HepG2 (cell line): ENCODE data around the gene CRAT. TPM values are rescaled to one million over a fixed set of nuclear protein-coding genes. Genes with fewer than 3 reads are reported as not detected.

Experiments
- AGO1 ChIP-seq: fragments of 200-400 bp; formaldehyde crosslinking; IDR thresholded peaks from 2 replicates; pipeline ENCODE4 v1.6.1; 2017; ENCODE audit warnings: mild to moderate bottlenecking, low read depth, low read length, moderate library complexity; ENCODE audit not compliant: poor library complexity, severe bottlenecking
- ATRX ChIP-seq: sonication (generic); formaldehyde crosslinking; IDR thresholded peaks from 2 replicates; pipeline ENCODE4 v1.4.0; 2020; ENCODE audit warnings: missing genetic modification reagents, borderline replicate concordance
- DRAP1 ChIP-seq: IDR thresholded peaks from 2 replicates; pipeline ENCODE4 v1.6.1; 2016; ENCODE audit warnings: missing genetic modification reagents, missing compliant biosample characterization
- FOSL1 ChIP-seq: sonication (generic); formaldehyde crosslinking; IDR thresholded peaks from 2 replicates; pipeline ENCODE4 v1.9.0; 2021; ENCODE audit warnings: missing genetic modification reagents, borderline replicate concordance
- HMG20B ChIP-seq: conservative IDR thresholded peaks from 2 replicates; pipeline ENCODE4 v1.6.1; 2016; ENCODE audit warnings: missing genetic modification reagents, missing compliant biosample characterization
- KAT8 ChIP-seq: IDR thresholded peaks from 2 replicates; pipeline ENCODE4 v1.6.1; 2016; ENCODE audit warnings: missing genetic modification reagents, missing compliant biosample characterization
- MTERF4 ChIP-seq: sonication (generic); formaldehyde crosslinking; IDR thresholded peaks from 2 replicates; pipeline ENCODE4 v1.8.0; 2023; ENCODE audit warnings: mild to moderate bottlenecking, missing genetic modification reagents
- RORA ChIP-seq: sonication (generic); formaldehyde crosslinking; IDR thresholded peaks from 2 replicates; pipeline ENCODE4 v1.5.0; 2020; ENCODE audit warnings: mild to moderate bottlenecking, missing genetic modification reagents, moderate library complexity
- TP53 ChIP-seq: sonication (generic); formaldehyde crosslinking; conservative IDR thresholded peaks from 2 replicates; pipeline ENCODE4 v1.4.0; 2020; ENCODE audit warnings: missing genetic modification reagents
- TRAFD1 ChIP-seq: sonication (generic); formaldehyde crosslinking; IDR thresholded peaks from 2 replicates; pipeline ENCODE4 v1.5.1; 2020; ENCODE audit warnings: missing genetic modification reagents, mild to moderate bottlenecking, borderline replicate concordance
- ZNF318 ChIP-seq: sonication (generic); formaldehyde crosslinking; IDR thresholded peaks from 2 replicates; pipeline ENCODE4 v1.4.0; 2020; ENCODE audit warnings: mild to moderate bottlenecking, missing genetic modification reagents
- ZNF850 ChIP-seq: sonication (generic); formaldehyde crosslinking; conservative IDR thresholded peaks from 2 replicates; pipeline ENCODE4 v1.9.0; 2021; ENCODE audit warnings: mild to moderate bottlenecking, missing genetic modification reagents
- ZSCAN22 ChIP-seq: sonication (generic); formaldehyde crosslinking; IDR thresholded peaks from 2 replicates; pipeline ENCODE4 v1.4.0; 2020; ENCODE audit warnings: mild to moderate bottlenecking, missing genetic modification reagents
- polyA plus RNA-seq, 8 experiments: library from polyadenylated mRNA; depleted of rRNA in 3 of 8; stranded (reverse) in 7 of 8; unstranded in 1 of 8; fragments of >200 nt; fragmentation: Illumina TruSeq in 4 of 8; extraction: Trizol in 4 of 8; gene quantifications; 2 replicates each; pipeline versions ENCODE4 v1.2.1 to v1.2.3, GENCODE V29; 2011 to 2016; ENCODE audit warnings: low read depth in 4 of 8, missing spikeins in 1 of 8, mixed read lengths in 1 of 8; ENCODE audit not compliant: insufficient read depth in 1 of 8
- total RNA-seq, 5 experiments: library from RNA; depleted of rRNA; stranded (reverse); fragments of >200 nt; fragmentation: Illumina TruSeq; extraction: Trizol; gene quantifications; 2 replicates each; pipeline ENCODE4 v1.2.3, GENCODE V29; 2016; ENCODE audit warnings: low read depth in 1 of 5

The CRAT gene
- total and polyA plus RNA-seq, 2 of the 13 experiments (the other 11 are each of a cell fraction or from before 2014, with no cell fraction given) = 26.1 to 26.6 TPM

- TF ChIP-seq ZNF850 (CRISPR knock-in tag) (peak; percentile 33; the same call in 1 of the 2 replicates), RORA (CRISPR knock-in tag) (no peak), KAT8 (CRISPR knock-in tag) (peak; percentile 27; the same call in 1 of the 2 replicates), FOSL1 (CRISPR knock-in tag) (no peak), ZSCAN22 (CRISPR knock-in tag) (no peak), HMG20B (no peak), DRAP1 (CRISPR knock-in tag) (no peak), MTERF4 (CRISPR knock-in tag) (peak; percentile 79), ZNF318 (CRISPR knock-in tag) (no peak), AGO1 (no peak), TP53 (CRISPR knock-in tag) (no peak), ATRX (CRISPR knock-in tag) (no peak), TRAFD1 (CRISPR knock-in tag) (no peak)
Observed at GRCh38 chr9:129109952-129110739, 447 bp downstream of the CRAT start (continued).
